M059J (cell line): ENCODE results near the gene ZFPM1. TPM values are rescaled to one million over a fixed set of nuclear protein-coding genes. Genes with fewer than 3 reads are reported as not detected.

Source experiments
- DNase-seq: peaks from one replicate; pipeline ENCODE4 v3.0.0-alpha.2; 2012; ENCODE audit warnings: low read depth
- total RNA-seq: library from RNA; depleted of rRNA; stranded (reverse); fragments of >200 nt; shearing (Covaris generic); gene quantifications from 2 replicates; pipeline ENCODE4 v1.2.3, GENCODE V29; 2014

Gene ZFPM1
- total RNA-seq, 1 experiment from 2014 or later, result 1.9 TPM

DNA sequence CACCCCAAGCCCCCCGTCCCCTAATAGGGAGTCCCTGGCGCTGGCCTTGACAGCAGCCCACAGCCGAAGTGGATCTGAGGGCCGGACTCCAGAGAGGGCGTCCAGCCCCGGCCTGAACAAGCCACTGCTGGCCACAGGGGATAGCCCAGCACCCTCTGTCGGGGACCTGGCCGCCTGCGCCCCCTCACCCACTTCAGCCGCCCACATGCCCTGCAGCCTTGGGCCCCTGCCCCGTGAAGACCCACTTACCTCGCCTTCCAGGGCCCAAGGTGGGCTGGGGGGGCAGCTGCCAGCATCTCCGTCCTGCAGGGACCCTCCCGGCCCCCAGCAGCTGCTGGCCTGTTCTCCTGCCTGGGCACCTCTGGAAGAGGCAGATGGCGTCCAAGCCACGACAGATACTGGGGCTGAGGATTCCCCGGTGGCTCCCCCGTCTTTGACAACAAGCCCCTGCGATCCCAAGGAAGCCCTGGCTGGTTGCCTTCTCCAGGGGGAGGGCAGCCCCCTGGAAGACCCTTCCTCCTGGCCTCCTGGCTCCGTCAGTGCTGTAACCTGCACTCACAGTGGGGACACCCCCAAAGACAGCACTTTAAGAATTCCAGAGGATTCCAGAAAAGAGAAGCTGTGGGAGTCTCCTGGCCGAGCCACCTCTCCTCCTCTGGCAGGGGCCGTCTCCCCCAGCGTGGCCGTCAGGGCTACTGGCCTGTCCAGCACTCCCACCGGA, 19.3 kb upstream of the ZFPM1 start:
- no peak for DNase-seq

DNA sequence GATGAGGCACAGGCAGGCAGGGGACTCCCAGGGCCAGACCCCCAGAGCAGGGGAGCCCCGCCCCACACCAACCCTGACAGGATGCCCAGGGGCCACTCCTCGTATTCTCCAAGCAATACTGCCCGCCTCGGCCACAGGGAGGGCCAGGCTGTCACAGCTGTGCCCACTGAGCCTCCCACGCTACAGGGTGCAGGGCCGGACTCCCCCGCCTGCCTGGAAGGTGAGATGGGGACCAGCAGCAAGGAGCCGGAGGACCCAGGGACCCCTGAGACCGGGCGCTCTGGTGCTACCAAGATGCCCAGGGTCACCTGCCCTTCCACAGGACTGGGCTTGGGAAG, 18.8 kb upstream of the ZFPM1 start:
- DNase-seq, result no peak

DNA sequence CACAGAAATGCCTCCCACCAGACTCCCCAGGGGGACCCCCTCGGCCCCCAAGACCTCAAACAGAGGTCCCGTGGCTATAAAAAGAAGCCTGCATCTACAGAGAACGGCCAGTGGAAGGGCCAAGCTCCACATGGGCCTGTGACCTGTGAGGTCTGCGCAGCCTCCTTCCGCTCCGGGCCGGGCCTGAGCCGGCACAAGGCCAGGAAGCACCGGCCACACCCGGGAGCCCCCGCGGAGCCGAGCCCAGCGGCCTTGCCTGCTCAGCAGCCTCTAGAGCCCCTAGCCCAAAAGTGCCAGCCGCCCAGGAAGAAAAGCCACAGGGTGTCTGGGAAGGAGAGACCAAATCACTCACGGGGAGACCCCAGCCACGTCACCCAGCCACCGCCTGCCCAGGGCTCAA, 18.3 kb upstream of the ZFPM1 start:
- no peak for DNase-seq

DNA sequence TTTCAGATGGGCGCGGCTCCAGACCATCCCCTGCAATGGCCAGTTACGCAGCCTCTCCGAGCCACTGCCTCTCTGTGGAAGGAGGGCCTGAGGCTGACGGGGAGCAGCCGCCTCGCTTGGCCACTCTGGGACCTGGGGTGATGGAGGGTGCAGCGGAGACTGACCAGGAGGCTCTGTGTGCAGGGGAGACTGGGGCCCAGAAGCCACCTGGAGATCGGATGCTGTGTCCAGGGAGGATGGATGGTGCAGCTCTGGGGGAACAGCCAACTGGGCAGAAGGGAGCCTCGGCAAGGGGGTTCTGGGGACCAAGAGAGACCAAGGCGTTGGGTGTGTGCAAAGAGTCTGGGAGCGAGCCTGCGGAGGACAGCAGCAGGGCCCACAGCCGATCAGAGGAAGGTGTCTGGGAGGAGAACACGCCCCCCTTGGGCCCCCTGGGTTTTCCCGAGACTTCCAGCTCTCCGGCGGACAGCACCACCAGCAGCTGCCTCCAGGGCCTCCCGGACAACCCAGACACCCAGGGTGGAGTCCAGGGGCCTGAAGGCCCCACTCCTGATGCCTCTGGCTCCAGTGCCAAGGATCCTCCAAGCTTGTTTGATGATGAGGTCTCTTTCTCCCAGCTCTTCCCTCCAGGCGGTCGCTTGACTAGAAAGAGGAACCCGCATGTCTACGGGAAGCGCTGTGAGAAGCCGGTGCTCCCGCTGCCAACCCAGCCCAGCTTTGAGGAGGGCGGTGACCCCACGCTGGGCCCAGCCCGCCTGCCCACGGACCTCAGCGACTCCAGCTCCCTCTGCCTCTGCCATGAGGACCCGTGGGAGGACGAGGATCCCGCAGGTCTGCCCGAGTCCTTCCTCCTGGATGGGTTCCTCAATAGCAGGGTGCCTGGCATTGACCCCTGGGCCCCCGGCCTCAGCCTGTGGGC, 17.4 kb upstream of the ZFPM1 start:
- no peak for DNase-seq

- no peak for DNase-seq
Measured at GRCh38 chr16:88436796-88437195, 16.3 kb upstream of the ZFPM1 start.

DNA sequence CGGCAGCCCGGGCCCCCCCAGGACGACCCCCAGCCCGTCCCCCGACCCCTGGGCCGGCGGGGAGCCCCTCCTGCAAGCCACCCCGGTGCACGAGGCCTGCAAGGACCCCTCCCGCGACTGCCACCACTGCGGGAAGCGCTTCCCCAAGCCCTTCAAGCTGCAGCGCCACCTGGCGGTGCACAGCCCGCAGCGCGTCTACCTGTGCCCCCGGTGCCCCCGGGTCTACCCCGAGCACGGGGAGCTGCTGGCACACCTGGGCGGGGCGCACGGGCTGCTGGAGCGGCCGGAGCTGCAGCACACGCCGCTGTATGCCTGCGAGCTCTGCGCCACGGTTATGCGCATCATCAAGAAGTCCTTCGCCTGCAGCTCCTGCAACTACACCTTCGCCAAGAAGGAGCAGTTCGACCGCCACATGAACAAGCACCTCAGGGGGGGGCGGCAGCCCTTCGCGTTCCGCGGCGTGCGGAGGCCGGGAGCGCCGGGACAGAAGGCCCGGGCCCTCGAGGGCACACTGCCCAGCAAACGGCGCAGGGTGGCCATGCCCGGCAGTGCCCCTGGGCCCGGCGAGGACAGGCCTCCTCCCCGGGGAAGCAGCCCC, 15.6 kb upstream of the ZFPM1 start:
- DNase-seq, result no peak

DNA sequence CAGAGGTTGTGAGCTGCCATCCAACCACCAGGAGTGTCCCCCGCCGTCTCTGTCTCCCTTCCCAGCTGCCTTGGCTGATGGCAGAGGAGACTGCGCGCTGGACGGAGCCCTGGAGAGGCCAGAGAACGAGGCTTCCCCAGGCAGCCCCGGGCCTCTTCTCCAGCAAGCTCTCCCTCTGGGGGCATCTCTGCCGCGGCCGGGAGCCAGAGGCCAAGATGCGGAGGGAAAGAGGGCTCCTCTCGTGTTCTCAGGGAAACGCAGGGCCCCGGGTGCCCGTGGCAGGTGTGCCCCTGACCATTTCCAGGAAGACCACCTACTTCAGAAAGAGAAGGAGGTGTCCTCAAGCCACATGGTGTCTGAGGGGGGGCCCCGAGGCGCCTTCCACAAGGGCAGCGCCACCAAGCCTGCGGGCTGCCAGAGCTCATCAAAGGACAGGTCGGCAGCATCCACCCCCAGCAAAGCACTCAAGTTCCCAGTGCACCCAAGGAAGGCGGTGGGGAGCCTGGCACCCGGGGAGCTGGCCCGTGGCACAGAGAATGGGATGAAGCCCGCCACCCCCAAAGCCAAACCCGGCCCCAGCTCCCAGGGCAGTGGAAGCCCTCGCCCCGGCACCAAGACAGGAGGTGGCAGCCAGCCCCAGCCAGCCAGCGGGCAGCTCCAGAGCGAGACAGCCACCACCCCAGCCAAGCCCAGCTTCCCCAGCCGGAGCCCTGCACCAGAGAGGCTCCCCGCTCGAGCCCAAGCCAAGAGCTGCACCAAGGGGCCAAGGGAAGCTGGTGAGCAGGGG, 14.8 kb upstream of the ZFPM1 start:
- DNase-seq, result no peak

- DNase-seq, result no peak
Measured at GRCh38 chr16:88439016-88439415, 14.1 kb upstream of the ZFPM1 start.

DNA sequence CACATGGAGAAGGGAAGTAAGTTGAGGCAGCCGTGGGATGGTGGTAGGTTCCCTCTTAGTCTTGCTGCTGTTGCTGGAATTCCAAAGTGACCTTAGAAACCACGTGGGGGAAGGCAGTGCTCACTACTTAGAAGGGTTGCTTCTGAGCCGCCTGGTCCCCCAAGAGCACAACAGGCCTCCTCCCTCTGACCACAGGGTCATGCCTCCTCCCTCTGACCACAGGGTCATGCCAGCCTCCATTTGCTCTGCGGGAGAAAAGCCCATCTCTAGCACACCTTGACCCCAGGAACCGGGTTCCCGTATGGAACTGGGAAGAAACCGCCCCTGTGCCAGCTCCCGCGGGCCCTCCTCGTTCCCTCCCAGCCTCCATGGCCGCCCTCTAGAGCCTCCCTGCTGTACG, 13.4 kb upstream of the ZFPM1 start:
- DNase-seq, result no peak

DNA sequence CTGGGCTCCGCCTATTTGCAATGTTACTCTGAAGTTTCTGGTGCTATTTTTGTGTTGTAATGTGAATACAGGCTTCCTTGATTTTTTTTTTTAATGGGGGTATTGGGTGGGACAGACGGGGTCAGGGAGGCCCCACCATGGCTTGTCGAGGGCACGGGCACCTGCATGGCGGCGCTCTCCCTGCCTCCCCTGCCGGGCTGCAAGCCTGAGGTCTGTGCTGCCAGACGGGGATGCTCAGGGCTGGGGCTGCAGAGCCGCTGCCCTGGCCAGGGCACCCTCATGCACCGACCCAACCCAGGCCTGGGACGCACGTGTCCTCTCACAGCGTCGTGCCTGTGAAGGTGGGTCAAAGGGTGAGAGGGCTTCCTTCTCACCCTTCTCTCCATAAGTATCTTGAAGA, 13.0 kb upstream of the ZFPM1 start:
- no peak for DNase-seq

DNA sequence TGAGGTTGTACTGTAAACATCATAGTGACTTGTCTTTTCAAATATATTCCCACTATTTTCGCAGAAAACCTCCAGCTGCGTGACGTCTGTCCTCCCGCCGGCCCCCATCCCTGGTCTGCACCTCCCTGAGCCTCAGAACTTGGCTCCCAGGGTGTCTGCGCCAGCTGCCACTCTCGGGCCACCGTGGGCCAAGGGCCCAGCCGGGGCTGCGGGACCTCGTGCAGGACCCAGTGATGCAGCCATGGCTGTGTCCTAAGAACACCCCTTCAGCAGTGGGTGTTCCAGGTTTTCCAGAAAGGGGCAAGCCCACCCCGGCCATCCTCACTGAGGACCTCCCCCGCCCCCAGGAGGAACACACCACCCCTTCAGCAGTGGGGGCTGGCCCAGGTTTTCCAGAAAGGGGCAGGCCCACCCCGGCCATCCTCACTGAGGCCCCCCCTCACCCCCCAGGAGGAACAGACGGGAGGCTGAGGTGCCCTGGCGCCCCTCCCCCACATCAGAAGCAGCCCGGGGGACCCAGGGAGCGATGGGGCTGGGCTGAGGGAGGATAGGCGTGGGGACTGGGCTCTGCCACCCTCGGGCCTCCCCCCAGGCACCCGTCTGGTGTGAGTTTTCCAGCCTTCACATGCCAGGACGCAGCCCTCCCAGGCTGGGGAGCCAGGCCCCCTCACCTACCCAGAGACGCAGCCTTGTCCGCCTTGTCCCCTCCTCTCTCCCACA, 12.2 kb upstream of the ZFPM1 start:
- no peak for DNase-seq

GRCh38 chr16:88441460-88441859, 11.6 kb upstream of the ZFPM1 start:
- DNase-seq, result no peak

GRCh38 chr16:88442383-88442726, 10.7 kb upstream of the ZFPM1 start:
- DNase-seq, result no peak

GRCh38 chr16:88442727-88443576, 10.1 kb upstream of the ZFPM1 start:
- peak; percentile 69 for DNase-seq

DNA sequence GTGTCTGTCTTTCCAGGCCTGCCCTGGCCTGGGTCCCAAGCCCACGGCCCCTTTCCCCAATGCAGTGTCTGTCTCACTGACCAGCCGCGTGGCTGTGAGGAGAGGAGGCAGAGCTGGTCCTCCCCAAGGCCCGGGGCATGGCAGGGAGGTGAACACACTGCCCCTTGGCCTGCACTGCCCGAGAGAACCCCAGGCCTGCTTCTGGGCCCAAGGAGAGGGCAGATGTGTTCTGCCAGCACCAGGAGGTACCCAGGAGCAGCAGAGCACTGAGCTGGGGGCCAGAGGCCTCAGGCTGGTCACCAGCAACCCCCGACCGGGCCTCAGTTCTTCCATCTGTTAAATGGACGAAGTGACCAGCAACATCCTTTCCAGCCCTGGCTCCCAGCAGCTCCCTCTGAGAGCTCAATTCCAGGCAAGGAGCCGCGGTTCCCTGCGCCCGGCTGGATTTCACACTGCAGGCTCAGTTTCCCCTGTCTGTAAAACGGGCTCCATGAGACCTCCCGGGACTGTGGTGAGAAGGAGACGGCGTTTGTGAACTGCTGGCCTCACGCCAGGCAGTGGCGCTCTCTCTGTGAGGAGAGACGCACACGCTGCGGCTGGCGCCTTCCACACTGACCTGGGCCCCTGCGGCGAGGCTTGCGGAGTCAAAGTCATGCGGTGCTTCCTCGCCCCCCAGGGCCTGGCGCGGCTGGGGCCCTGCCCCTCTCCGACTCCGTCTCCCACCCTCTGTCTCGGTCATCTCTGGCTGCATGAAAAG, 8.1 kb upstream of the ZFPM1 start:
- no peak for DNase-seq

DNA sequence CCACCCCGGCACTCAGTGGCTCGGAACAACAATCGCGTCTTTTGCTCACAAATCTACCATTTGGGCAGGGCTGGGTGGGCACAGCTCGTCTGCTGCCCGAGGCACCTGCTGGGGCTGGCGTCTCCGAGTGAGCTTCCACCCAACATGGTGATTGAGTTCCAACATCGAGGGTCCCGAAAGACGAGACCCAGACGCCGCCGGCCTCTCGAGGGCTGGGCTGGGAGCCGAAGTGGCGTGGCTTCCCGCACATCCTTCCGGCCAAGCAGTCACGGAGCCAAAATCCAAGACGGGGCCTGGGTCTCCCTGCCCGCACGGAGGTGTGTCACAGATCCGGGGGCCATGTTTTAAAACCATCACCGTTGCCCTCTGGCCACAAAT, 7.5 kb upstream of the ZFPM1 start:
- no peak for DNase-seq

DNA sequence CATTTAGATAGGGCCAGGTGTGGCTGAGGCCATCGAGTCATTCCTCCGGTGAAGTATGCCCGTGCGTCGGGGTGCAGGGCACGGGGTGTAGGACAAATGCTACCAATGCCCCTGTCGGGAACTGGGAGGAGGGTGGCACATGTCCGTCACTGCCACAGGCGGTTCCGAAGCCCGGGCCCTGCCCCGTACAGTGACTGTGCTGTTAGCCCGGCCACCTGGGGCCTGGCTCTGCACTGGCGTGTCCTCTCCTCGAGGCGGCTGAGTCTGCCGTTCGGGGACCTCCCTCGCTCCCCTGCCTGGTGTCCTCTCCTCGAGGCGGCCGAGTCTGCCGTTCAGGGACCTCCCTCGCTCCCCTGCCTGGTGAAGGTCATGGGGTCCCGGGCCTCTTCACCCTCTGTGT, 7.0 kb upstream of the ZFPM1 start:
- no peak for DNase-seq

- DNase-seq, result no peak
Measured at GRCh38 chr16:88446736-88447135, 6.3 kb upstream of the ZFPM1 start.

DNA sequence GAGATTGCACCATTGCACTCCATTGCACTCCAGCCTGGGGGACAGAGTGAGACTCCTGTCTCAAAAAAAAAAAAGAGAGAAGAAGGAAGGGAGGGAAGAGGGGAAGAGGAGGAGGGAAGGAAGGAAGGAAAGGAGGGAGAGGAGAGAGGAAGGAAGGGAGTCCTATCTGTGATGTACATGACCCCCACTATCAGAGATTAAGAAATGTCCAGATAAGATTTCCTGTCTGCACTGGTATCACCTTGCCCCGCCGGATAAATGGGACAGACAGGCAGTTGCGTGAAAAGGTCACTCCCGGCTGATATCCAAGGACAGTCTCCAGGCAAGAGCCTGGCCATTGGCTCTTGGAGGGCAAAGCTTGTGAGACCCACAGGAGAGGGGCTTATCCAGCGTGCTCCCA, 5.2 kb upstream of the ZFPM1 start:
- no peak for DNase-seq
